ENCODE data around the gene STXBP5L.
"Not testable (repeated sequence)": the region's sequence is repeated elsewhere in the genome, so short reads cannot be mapped to it uniquely, and the experiment has no call there.

Gene STXBP5L

DNA sequence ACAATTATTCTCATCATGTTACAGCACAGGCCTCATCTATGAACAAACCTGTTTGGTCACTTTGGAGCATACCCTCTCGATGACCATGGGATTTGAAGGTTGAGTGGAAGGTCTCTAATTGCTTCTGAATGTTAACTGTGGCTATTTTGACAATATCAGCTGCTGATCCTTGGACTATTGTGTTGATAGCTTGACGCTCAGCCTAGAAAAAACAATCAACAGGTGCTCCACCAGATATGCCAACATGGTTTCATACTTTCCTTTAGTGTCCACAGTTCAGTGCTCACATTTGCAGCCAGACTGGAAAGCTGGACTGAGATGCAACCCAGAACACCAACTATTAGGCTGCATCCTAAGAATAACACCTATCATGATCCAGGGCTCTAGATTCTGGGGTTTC, 528.1 kb downstream of the STXBP5L start:
- no peak for DNase-seq

DNA sequence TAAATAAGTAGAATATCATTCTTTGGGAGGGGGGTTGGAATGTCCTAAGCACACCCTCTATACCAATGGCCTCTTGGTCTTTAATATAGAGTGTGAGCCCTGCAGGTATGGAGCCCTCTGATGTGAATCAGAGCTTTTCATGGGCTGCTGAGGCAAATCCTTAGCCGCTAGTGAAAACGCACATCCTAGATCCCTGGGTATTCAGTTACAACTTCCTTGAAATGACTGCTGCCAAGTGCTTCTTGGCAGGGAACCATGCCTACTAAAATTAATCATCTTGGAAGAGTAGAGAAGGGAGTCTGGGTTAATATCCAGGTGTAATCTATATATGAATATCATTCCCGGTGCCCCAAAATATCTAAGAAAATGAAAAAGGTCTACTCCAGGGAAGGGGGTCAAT, 528.6 kb downstream of the STXBP5L start:
- no peak for DNase-seq

DNA sequence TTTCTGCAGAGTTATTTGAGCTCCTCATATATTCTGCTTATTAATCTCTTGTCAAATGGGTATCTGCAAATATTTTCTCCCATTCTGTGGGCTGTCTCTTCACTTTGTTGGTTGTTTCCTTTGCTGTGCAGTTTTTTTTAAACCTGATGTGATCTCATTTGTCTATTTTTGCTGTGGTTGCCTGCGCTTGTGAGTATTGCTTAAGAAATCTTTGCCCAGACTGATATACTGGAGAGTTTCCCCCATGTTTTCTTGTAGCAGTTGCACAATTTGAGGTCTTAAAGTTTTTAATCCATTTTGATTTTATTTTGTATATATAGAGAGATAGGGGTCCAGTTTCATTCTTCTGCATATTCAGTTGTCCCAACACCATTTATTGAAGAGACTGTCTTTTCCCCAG, 535.5 kb downstream of the STXBP5L start:
- DNase-seq: no peak

DNA sequence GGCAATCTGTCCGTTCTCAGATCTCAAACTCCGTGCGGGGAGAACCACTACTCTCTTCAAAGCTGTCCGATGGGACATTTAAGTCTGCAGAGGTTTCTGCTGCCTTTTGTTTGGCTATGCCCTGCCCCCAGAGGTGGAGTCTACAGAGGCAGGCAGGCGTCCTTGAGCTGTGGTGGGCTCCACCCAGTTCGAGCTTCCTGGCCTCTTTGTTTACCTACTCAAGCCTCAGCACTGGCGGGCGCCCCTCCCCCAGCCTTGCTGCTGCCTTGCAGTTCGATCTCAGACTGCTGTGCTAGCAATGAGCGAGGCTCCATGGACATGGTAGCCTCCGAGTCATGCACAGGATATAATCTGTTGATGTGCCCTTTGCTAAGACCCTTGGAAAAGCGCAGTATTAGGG, 543.7 kb downstream of the STXBP5L start:
- not testable (repeated sequence) for DNase-seq

- DNase-seq: no peak
Measured at GRCh38 chr3:121462565-121462964, 554.6 kb downstream of the STXBP5L start.

GRCh38 chr3:121463745-121464144, 555.7 kb downstream of the STXBP5L start:
- no peak for DNase-seq

DNA sequence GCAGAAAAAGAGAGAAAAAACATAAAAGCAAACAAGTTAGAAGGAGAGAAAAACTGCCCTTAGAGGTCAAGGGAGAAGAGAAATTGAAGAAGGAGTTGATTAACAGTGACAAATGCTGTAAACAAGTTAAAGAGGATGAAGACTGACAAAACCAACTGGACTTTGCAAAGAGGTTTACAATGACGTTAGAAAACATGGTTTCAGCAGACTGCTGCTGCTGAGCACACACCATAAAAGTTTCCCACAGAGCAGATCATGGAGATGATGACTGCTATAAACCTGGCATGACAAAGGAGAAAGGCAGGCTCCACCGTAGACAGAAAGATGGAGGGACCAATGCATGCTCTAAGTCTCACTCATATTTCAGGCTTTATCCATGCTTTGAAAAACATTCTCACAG, 559.1 kb downstream of the STXBP5L start:
- no peak for DNase-seq

GRCh38 chr3:121473001-121473400, 565.0 kb downstream of the STXBP5L start:
- DNase-seq: no peak
